T-helper 1 cell treated with Interleukin-12 subunit alpha and Interleukin-12 subunit beta and Interleukin-4 antibody, amounts not matched to agents 30 μg/mL and 1 μg/mL, for 36 hours (primary cell): ENCODE measurements around the gene TMTC1.

ENCODE experiments used
- H3K27ac Mint-ChIP-seq: one replicate; pipeline ENCODE4 v1.8.0; 2021; ENCODE audit warnings: mild to moderate bottlenecking, mixed read lengths
- H3K27me3 Mint-ChIP-seq: one replicate; pipeline ENCODE4 v1.8.0; 2021; ENCODE audit warnings: low read depth, mixed read lengths
- H3K36me3 Mint-ChIP-seq: one replicate; pipeline ENCODE4 v1.8.0; 2021; ENCODE audit warnings: low read depth, mixed read lengths
- H3K4me1 Mint-ChIP-seq: one replicate; pipeline ENCODE4 v1.8.0; 2021; ENCODE audit warnings: low read depth, mixed read lengths
- H3K4me3 Mint-ChIP-seq: one replicate; pipeline ENCODE4 v1.8.0; 2021; ENCODE audit warnings: mild to moderate bottlenecking, moderate library complexity, mixed read lengths
- H3K9me3 Mint-ChIP-seq: one replicate; pipeline ENCODE4 v1.8.0; 2021; ENCODE audit warnings: mixed read lengths

The TMTC1 gene

DNA sequence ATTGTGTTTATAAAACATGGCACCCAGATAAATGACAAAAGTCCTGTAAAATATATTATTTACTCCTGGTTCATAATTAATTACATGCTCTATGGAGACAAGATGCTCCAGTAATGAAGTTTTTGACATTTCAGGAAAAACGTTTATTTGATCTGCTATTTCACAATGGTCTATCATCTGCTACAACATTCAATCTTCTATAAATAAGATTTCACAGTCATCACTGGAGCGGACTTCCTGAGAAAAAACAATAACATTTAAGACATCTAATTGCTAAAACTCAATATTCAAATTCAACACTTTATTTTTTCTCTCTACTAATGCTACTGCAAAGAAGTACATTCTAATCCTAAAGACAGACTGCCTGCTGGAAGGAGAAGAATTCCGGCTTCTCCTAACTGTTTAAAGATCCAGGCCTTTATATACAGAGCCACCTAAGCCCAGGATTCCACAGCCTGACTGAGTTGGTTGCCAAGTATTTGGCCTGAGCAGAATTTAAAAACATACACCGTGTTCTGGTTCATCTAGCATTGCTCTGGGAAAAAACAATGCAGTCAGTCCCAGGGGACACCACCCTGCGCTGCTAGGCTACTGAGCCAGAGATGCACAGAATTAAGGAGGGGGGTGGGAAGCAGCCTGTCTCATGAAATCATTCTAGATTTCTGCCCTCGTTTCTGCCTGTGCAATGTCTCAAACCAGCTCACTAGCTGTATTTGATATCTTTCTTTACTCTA, 58.0 kb downstream of the TMTC1 start:
- Mint-ChIP-seq H3K27ac (no peak overlapping the region), H3K4me3 (no peak overlapping the region), H3K9me3 (no peaks in the 10 kb centered on the region), H3K27me3 (no peaks in the 10 kb centered on the region), H3K4me1 (no peaks in the 10 kb centered on the region), H3K36me3 (no peaks in the 10 kb centered on the region)

DNA sequence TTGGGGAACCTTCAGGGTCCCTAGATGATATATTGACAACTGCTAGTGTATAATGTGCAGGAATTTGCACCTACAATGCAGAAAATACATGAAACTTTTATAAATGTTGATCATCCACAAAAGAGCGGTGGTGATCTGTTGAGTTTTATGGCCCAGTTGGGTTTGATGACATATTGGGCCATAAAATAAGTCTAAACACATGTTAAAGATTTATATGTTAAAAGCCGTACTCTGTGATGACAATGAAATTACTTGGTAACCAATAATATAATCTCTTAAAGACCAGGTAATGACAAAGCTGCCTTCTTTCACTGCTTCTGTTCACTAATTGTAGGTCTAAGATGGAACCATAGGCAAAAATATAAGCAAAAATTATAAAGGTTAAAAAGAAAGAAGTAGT, 61.6 kb downstream of the TMTC1 start:
- Mint-ChIP-seq H3K27ac (no peak overlapping the region), H3K4me1 (no peaks in the 10 kb centered on the region), H3K4me3 (no peak overlapping the region), H3K9me3 (no peaks in the 10 kb centered on the region), H3K27me3 (no peaks in the 10 kb centered on the region), H3K36me3 (no peaks in the 10 kb centered on the region)

DNA sequence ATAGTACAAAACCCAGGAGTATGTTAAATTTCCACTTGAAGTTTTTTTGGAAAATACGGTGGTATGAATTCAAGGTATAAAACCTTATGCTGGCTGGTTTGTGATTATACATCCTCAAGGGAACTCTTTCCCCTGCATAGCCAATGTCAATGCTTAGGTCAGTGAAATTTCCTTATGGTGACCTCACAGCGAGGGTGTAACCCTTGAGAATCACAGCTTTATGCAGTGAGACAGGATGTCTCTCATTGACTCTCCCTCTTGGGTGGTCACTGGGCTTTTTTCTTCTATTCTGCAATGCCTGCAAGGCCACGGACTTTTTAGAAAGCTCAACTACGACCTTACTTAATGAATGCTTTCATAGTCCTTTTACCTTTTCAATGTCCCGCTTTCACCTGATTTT, 64.4 kb downstream of the TMTC1 start:
- H3K36me3 Mint-ChIP-seq = no peaks in the 10 kb centered on the region
- no peaks in the 10 kb centered on the region for H3K27me3 Mint-ChIP-seq
- H3K4me1 Mint-ChIP-seq = no peaks in the 10 kb centered on the region
- H3K4me3 Mint-ChIP-seq = no peak overlapping the region
- no peaks in the 10 kb centered on the region for H3K9me3 Mint-ChIP-seq
- no peak overlapping the region for H3K27ac Mint-ChIP-seq

DNA sequence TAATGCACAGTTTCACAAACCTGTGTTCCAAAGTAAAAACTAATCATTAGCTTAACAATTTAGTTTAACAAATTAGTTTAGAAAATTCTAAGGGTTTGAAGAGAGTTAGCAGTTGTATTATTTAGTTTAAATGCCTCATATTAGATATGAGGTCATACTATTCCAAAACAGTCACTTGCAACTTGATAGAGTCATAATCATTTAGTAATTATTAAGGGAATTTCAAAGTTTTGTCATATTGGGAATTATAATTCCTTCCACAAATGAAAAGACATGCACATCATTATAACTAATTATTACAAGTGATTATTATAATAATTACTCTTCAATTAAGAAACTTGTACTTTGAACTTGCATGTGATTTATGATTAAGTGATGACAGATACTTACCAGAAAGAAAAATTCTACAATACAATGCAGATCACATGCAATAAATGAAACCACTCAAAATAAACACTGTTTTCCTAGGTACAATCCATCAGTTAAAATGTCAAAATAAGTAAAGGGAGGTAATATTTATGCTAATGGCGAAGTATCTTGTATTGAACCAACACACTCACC, 66.1 kb downstream of the TMTC1 start:
- H3K27me3 Mint-ChIP-seq = no peaks in the 10 kb centered on the region
- no peaks in the 10 kb centered on the region for H3K36me3 Mint-ChIP-seq
- no peak overlapping the region for H3K27ac Mint-ChIP-seq
- H3K4me1 Mint-ChIP-seq = no peaks in the 10 kb centered on the region
- no peak overlapping the region for H3K4me3 Mint-ChIP-seq
- no peaks in the 10 kb centered on the region for H3K9me3 Mint-ChIP-seq

DNA sequence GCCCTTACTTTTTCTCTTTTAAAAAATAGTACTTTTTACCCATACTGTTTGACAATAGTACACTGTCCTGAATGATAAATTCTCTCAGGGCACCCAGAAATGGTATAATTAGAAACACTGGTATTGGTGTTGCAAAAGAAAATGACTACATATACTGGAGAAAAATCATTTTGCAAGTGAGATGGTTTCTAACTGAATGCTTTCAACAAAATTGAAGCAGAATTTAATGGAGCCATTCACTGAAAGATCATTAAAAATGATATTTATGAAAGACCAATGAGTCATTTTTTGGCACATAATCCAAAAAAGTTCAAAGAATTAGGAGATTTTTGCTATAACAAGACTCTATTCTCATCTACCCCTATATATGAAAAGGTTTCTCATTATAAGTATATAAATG, 68.8 kb downstream of the TMTC1 start:
- no peaks in the 10 kb centered on the region for H3K4me1 Mint-ChIP-seq
- no peak overlapping the region for H3K4me3 Mint-ChIP-seq
- H3K27ac Mint-ChIP-seq = no peak overlapping the region
- H3K27me3 Mint-ChIP-seq = no peaks in the 10 kb centered on the region
- H3K9me3 Mint-ChIP-seq = no peaks in the 10 kb centered on the region
- H3K36me3 Mint-ChIP-seq = no peaks in the 10 kb centered on the region

DNA sequence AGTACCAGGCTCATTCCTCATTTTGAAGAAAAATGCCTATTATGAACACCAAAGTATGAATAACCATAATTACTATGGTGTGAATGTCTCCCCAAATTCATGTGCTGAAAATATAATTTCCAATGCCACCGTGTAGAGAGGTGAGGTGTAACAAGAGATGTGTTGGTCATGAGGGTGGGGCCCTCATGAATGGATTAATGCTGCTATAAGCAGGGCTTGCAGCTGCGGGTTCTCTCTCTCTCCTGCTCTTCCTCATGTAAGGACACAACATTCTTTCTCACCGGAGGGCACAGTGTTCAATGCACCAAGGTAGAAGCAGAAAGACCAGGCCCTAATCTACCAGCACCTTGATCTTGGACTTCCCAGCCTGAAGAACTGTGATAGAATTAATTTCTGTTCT, 70.0 kb downstream of the TMTC1 start:
- Mint-ChIP-seq H3K4me3 (no peak overlapping the region), H3K9me3 (no peaks in the 10 kb centered on the region), H3K27me3 (no peaks in the 10 kb centered on the region), H3K27ac (no peak overlapping the region), H3K36me3 (no peaks in the 10 kb centered on the region), H3K4me1 (no peaks in the 10 kb centered on the region)

DNA sequence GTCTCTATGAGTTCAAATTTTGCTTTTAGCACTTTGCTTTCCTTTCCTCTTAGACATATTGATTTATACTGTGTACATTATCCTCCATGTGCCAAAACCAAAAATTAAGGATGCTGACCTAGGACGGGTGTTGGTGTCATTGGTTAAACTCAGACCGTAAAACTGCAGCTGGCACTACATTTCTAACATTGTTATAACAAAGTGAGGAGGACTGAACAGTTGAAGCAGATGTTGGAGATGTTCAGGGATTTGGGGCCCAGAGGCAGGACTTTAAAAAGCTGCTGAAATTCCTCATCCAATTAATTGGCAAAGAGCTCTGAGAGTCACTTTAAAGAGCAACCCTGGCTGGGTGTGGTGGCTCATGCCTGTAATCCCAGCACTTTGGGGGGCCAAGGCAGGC, 72.4 kb downstream of the TMTC1 start:
- Mint-ChIP-seq H3K36me3 (no peaks in the 10 kb centered on the region), H3K27ac (no peak overlapping the region), H3K4me3 (no peak overlapping the region)

DNA sequence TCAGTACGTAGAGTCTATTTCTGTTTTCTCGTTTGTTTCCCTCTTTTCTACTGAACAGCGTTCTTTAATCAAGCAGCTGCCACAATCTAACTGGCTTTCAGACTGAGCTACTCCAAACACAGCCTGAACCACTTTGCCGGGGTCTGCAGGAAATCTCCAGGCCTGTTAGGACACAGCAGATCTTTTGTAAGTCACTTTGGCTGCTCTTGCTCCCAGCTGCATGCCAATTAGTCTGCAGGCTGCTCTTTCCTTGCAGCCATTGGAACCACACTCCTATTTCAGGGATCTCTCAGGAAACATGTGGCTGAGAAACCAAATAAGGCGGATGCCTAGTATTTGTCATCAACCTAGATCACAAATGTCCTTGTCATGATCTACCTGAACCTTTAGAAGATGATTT, 73.6 kb downstream of the TMTC1 start:
- Mint-ChIP-seq H3K27ac (no peak overlapping the region), H3K27me3 (no peaks in the 10 kb centered on the region), H3K9me3 (no peaks in the 10 kb centered on the region), H3K4me3 (no peak overlapping the region), H3K4me1 (no peaks in the 10 kb centered on the region), H3K36me3 (no peaks in the 10 kb centered on the region)

More for the DNA sequence above, 72.4 kb downstream of the TMTC1 start:
- Mint-ChIP-seq H3K9me3 (no peaks in the 10 kb centered on the region), H3K4me1 (no peaks in the 10 kb centered on the region), H3K27me3 (no peaks in the 10 kb centered on the region)

DNA sequence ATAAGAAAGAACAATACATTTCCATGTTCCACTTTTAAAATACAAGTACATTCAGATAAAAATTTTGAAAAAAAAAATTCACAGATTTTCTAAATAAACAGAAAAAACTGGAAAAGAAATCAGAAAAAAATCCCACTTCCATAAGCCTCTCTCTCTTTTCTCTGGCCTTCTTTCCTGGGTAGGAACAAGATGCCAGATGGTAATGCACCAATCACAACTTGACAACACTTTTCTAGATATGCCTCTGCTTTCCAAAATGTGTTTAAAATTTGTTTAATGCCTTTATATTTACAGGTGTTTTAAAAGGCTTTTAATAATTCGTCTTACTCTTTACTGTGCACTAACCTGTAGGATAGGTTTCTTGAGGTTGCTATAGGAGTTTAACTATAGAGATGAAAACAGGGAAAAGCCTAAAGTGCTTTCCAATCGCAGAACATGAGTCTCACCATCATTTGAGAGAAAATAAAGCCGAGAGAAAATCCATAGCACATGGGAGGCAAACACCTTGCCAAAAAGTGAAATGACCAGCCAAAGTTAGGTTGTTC, 74.2 kb downstream of the TMTC1 start:
- H3K27me3 Mint-ChIP-seq = no peaks in the 10 kb centered on the region
- no peaks in the 10 kb centered on the region for H3K9me3 Mint-ChIP-seq
- H3K27ac Mint-ChIP-seq = no peak overlapping the region
- no peaks in the 10 kb centered on the region for H3K36me3 Mint-ChIP-seq
- H3K4me1 Mint-ChIP-seq = no peaks in the 10 kb centered on the region
- no peak overlapping the region for H3K4me3 Mint-ChIP-seq

DNA sequence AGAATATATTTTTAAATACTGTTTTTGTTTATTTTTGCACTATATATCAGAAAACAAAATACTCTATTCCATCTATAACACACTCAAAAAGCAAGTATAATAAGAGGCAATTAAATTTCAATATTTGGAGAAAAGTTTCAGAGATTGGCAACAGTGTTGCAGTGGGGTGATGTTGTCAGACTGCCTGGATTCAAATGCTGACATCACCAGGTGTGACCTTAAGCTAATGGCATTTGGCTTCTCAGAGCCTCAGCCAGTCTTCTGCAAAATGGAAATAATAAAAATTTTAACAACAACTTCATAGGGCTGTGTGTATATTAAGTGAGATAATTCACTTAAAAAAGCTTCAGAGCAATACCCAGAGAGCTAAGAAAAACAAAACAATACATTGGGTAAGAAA, 74.7 kb downstream of the TMTC1 start:
- no peak overlapping the region for H3K27ac Mint-ChIP-seq
- no peaks in the 10 kb centered on the region for H3K9me3 Mint-ChIP-seq
- no peaks in the 10 kb centered on the region for H3K36me3 Mint-ChIP-seq
- H3K4me3 Mint-ChIP-seq = no peak overlapping the region
- H3K27me3 Mint-ChIP-seq = no peaks in the 10 kb centered on the region
- no peaks in the 10 kb centered on the region for H3K4me1 Mint-ChIP-seq

DNA sequence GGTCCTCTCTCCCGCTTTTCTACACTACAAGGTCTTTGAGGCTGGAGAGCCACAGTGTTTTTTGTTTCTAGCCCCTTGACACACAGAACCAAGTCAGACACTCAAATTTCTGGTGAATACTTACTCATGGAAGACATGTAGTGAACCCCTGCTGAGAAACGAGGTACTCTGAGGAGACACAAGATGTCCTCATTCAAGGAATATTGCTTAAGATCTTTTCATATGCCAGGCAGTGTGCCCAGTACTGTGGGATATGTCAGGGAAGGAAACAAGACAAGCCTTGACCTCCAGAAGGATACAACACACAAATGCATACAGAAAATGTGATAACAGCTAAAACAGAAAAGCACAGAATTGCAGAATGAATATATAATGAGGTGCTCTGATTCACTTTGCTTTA, 75.9 kb downstream of the TMTC1 start:
- no peaks in the 10 kb centered on the region for H3K27me3 Mint-ChIP-seq
- H3K36me3 Mint-ChIP-seq = no peaks in the 10 kb centered on the region
- no peaks in the 10 kb centered on the region for H3K9me3 Mint-ChIP-seq
- no peak overlapping the region for H3K27ac Mint-ChIP-seq
- H3K4me1 Mint-ChIP-seq = no peaks in the 10 kb centered on the region
- no peak overlapping the region for H3K4me3 Mint-ChIP-seq

DNA sequence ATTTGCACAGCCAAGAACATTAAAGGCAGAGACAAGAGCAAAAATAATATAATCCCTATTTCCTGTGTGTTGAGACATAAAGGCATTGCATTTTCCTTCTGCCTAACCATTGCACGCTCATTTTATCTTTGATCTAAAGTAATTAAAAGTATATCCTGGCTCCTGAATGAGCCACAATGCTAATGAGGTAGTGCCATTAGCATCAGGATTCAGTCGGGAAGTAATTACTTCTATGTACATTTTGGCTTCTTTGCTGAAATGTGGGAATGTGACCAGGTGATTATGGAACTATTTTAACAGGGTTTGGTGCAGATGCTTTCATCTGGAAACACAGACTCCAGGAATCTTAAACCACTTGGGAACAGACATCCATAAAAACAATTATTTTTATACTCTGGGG, 77.4 kb downstream of the TMTC1 start:
- Mint-ChIP-seq H3K27ac (no peak overlapping the region), H3K9me3 (no peaks in the 10 kb centered on the region), H3K36me3 (no peaks in the 10 kb centered on the region), H3K27me3 (no peaks in the 10 kb centered on the region), H3K4me3 (no peak overlapping the region), H3K4me1 (no peaks in the 10 kb centered on the region)

DNA sequence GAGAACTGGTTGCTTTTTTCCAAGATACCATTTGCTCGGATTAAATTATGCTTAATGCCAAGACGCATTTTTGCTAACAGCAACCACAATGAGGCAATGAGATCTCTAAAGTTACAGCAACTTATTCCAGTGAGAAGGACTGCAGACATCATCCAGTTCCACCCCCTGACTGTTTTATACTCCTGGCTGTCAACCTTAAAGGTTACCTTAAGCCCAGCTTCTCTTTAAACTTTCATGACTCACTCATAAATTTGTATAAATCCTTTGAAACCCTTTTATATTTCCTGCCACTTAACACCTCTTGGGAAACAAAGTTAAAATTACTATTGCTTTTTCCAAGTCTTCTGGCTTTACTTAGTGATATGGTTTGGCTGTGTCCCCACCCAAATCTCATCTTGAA, 80.2 kb downstream of the TMTC1 start:
- Mint-ChIP-seq H3K9me3 (no peaks in the 10 kb centered on the region), H3K27ac (no peak overlapping the region), H3K27me3 (no peaks in the 10 kb centered on the region), H3K4me3 (no peak overlapping the region), H3K36me3 (no peaks in the 10 kb centered on the region), H3K4me1 (no peaks in the 10 kb centered on the region)

DNA sequence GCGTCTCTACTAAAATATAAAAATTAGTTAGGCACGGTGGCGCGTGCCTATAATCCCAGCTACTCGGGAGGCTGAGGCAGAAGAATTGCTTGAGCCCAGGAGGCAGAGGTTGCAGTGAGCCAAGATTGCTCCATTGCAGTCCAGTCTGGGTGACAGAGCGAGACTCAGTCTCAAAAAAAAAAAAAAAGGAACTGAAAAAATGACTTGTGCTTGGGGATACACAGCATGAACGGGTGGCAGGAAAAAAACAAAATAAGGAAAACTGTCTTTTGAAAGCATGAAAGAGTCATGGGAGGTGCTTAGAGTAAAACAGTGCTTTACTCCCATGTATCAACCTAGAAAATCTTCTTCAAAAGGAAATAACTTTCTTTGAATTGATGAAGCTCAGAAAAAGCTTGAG, 80.8 kb downstream of the TMTC1 start:
- Mint-ChIP-seq H3K4me1 (no peaks in the 10 kb centered on the region), H3K4me3 (no peak overlapping the region), H3K27me3 (no peaks in the 10 kb centered on the region), H3K27ac (no peak overlapping the region), H3K9me3 (no peaks in the 10 kb centered on the region), H3K36me3 (no peaks in the 10 kb centered on the region)

DNA sequence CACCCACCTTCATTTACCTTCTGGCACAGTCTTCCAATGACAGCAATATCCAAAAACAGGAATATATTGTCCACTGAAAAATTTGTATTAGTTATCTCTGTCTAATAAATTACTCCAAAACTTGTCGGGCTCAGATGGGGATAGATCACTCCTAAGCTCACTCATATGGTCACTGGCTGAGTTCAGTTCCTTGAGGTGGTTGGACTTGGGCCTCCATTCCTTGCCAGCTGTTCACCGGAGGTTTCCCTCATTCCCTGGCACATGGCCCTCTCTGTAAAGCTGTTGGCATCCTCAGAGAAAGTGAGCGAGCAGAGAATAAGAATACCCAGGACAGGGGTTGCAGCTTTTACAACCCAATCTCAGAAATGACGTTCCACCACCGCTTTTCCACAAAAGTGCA, 81.5 kb downstream of the TMTC1 start:
- no peak overlapping the region for H3K27ac Mint-ChIP-seq

More for the DNA sequence above, 81.5 kb downstream of the TMTC1 start:
- no peaks in the 10 kb centered on the region for H3K9me3 Mint-ChIP-seq
- no peaks in the 10 kb centered on the region for H3K36me3 Mint-ChIP-seq
- no peaks in the 10 kb centered on the region for H3K27me3 Mint-ChIP-seq
- H3K4me3 Mint-ChIP-seq = no peak overlapping the region
- no peaks in the 10 kb centered on the region for H3K4me1 Mint-ChIP-seq
